ENCODE results near the gene GLT1D1.

Gene GLT1D1

GRCh38 chr12:128815779-128816642 is 37.3 kb upstream of the GLT1D1 start:
- no peak for DNase-seq (ENCODE audit: extremely low spot score)
- POLR2A ChIA-PET = no interaction called here
- no peak for TF ChIP-seq CTCF (IDR thresholded peaks at IDR 0.05; ENCODE audit: control extremely low read depth, extremely low read depth, low read depth, missing control alignments)
- CTCF ChIA-PET = interaction anchor here (1.5 kb wide), 1 partner anchor 18 kb away, joined by 3 read pairs; no protein-coding TSS in a partner anchor

- TF ChIP-seq CTCF (IDR thresholded peaks at IDR 0.05; ENCODE audit: control extremely low read depth, extremely low read depth, low read depth, missing control alignments) = no peak
- DNase-seq (ENCODE audit: extremely low spot score) = no peak
- ChIA-PET POLR2A (no interaction called here), CTCF (interaction anchor here (1.5 kb wide), 1 partner anchor 19 kb away, joined by 3 read pairs; no protein-coding TSS in a partner anchor)
These were observed 36.7 kb upstream of the GLT1D1 start for GRCh38 chr12:128816643-128816920.

GRCh38 chr12:128817111-128818015 is 35.9 kb upstream of the GLT1D1 start:
- ChIA-PET POLR2A (no interaction called here), CTCF (interaction anchor here (1.2 to 1.5 kb wide), 3 partner anchors 10 to 20 kb away, joined by 3 to 4 read pairs (median 3); no protein-coding TSS in a partner anchor)
- no peak for TF ChIP-seq CTCF (IDR thresholded peaks at IDR 0.05; ENCODE audit: control extremely low read depth, extremely low read depth, low read depth, missing control alignments)
- DNase-seq (ENCODE audit: extremely low spot score) = peak; percentile 58

GRCh38 chr12:128818065-128819022 is 34.9 kb upstream of the GLT1D1 start:
- POLR2A ChIA-PET = interaction anchor here (4.0 kb wide), 1 partner anchor 7 kb away, joined by 32 read pairs; no protein-coding TSS in a partner anchor
- TF ChIP-seq CTCF (IDR thresholded peaks at IDR 0.05; ENCODE audit: control extremely low read depth, extremely low read depth, low read depth, missing control alignments) = no peak
- peak; percentile 58 for DNase-seq (ENCODE audit: extremely low spot score)
- CTCF ChIA-PET = interaction anchor here (1.2 to 4.0 kb wide), 3 partner anchors 7 to 19 kb away, joined by 3 to 34 read pairs (median 4); no protein-coding TSS in a partner anchor

GRCh38 chr12:128819293-128820144 is 33.8 kb upstream of the GLT1D1 start:
- CTCF ChIA-PET = interaction anchor here (0.8 to 4.0 kb wide), 7 partner anchors 8 to 24 kb away, joined by 3 to 34 read pairs (median 4); no protein-coding TSS in a partner anchor
- TF ChIP-seq CTCF (IDR thresholded peaks at IDR 0.05; ENCODE audit: control extremely low read depth, extremely low read depth, low read depth, missing control alignments) = no peak
- no peak for DNase-seq (ENCODE audit: extremely low spot score)
- POLR2A ChIA-PET = interaction anchor here (0.6 to 4.0 kb wide), 4 partner anchors 9 to 146 kb away, joined by 3 to 32 read pairs (median 14); no protein-coding TSS in a partner anchor

Data from GM10248 (cell line).